Peyer's patch (tissue), 4 donors: ENCODE measurements around the gene INTS13.

Experiments
- CTCF ChIP-seq, 6 experiments: fragments of 450-650 bp in 4 of 6; fragments of 200-600 bp in 2 of 6; sonication (generic) in 1 of 6; IDR thresholded peaks; one replicate each; pipeline ENCODE4 v1.5.1; 2017 to 2019; ENCODE audit warnings: antibody characterized with exemption in 6 of 6, mild to moderate bottlenecking in 3 of 6, moderate library complexity in 1 of 6
- POLR2A ChIP-seq, 2 donors: fragments of 450-650 bp; IDR thresholded peaks; one replicate each; pipeline ENCODE4 v1.5.1; 2017; ENCODE audit warnings: antibody characterized with exemption in 2 of 2, mild to moderate bottlenecking in 2 of 2, moderate library complexity in 2 of 2

GRCh38 chr12:26937443-26937862, 328 bp downstream of the INTS13 start:
- TF ChIP-seq CTCF (IDR thresholded peaks at IDR 0.05) (no peak), POLR2A (IDR thresholded peaks at IDR 0.05) (no peak)
